Mesendoderm (in vitro differentiated cells): Measurements from ENCODE around the gene POTEC. TPM values are rescaled to one million over a fixed set of nuclear protein-coding genes. Genes with fewer than 3 reads are reported as not detected.
"Not testable (repeated sequence)": the region's sequence is repeated elsewhere in the genome, so short reads cannot be mapped to it uniquely, and the experiment has no call there.

ENCODE experiments used
- DNase-seq: peaks from one replicate; pipeline ENCODE4 v3.0.0; 2013
- H2AK5ac ChIP-seq: 2 replicates; pipeline ENCODE4 v1.6.1; 2013; ENCODE audit warnings: low read length, inconsistent platforms
- H2BK120ac ChIP-seq: 2 replicates; pipeline ENCODE4 v1.6.1; 2013; ENCODE audit warnings: low read depth, mild to moderate bottlenecking, low read length, moderate library complexity, mixed read lengths
- H2BK15ac ChIP-seq: replicated peaks from 2 replicates; pipeline ENCODE4 v1.6.1; 2013; ENCODE audit warnings: low read depth, mild to moderate bottlenecking, moderate library complexity
- H2BK5ac ChIP-seq: 2 replicates; pipeline ENCODE4 v1.6.1; 2013; ENCODE audit warnings: low read length, inconsistent platforms
- H3K18ac ChIP-seq: 2 replicates; pipeline ENCODE4 v1.6.1; 2013; ENCODE audit warnings: mild to moderate bottlenecking, low read length, mixed read lengths
- H3K23ac ChIP-seq: one replicate; pipeline ENCODE4 v1.6.1; 2013; ENCODE audit warnings: low read length
- H3K27ac ChIP-seq: 2 replicates; pipeline ENCODE4 v1.5.1; 2013; ENCODE audit warnings: low read depth, mild to moderate bottlenecking, inconsistent platforms, low read length, moderate library complexity
- H3K27me3 ChIP-seq: 2 replicates; pipeline ENCODE4 v1.6.1; 2013; ENCODE audit warnings: low read length, control low read depth, mild to moderate bottlenecking, inconsistent platforms; ENCODE audit not compliant: insufficient read depth, poor library complexity
- H3K36me3 ChIP-seq: 2 replicates; pipeline ENCODE4 v1.6.1; 2013; ENCODE audit warnings: low read length, inconsistent platforms; ENCODE audit not compliant: control insufficient read depth, insufficient read depth
- H3K4ac ChIP-seq: one replicate; pipeline ENCODE4 v1.6.1; 2013; ENCODE audit warnings: low read depth, mild to moderate bottlenecking, low read length, moderate library complexity
- H3K4me1 ChIP-seq: 2 replicates; pipeline ENCODE4 v1.6.1; 2013; ENCODE audit warnings: low read depth, low read length, inconsistent platforms; ENCODE audit not compliant: control insufficient read depth
- H3K4me2 ChIP-seq: 2 replicates; pipeline ENCODE4 v1.6.1; 2013; ENCODE audit warnings: low read length
- H3K4me3 ChIP-seq: 2 replicates; pipeline ENCODE4 v1.5.1; 2013; ENCODE audit warnings: mild to moderate bottlenecking, low read length
- H3K56ac ChIP-seq: one replicate; pipeline ENCODE4 v1.6.1; 2013; ENCODE audit warnings: low read length
- H3K79me1 ChIP-seq: 2 replicates; pipeline ENCODE4 v1.6.1; 2013; ENCODE audit warnings: low read length, inconsistent platforms
- H3K79me2 ChIP-seq: 2 replicates; pipeline ENCODE4 v1.6.1; 2013; ENCODE audit warnings: mild to moderate bottlenecking, low read length; ENCODE audit not compliant: control insufficient read depth, insufficient read depth
- H3K9ac ChIP-seq: 2 replicates; pipeline ENCODE4 v1.6.1; 2013; ENCODE audit warnings: low read length, inconsistent platforms
- H4K5ac ChIP-seq: one replicate; pipeline ENCODE4 v1.6.1; 2013; ENCODE audit warnings: low read length
- H4K8ac ChIP-seq: one replicate; pipeline ENCODE4 v1.6.1; 2013; ENCODE audit warnings: low read depth, mild to moderate bottlenecking, control low read depth, low read length, moderate library complexity
- WGBS: extraction: QIAGEN DNeasy Blood & Tissue Kit; methylation state at CpG from one replicate; pipeline ENCODE4 v1.1.7; 2013; ENCODE audit warnings: low lambda C conversion rate, missing lambda C conversion rate; ENCODE audit not compliant: insufficient coverage; ENCODE audit errors: extremely low coverage; 5-methylcytosine and 5-hydroxymethylcytosine counted together
- polyA plus RNA-seq, 2 experiments: library from polyadenylated mRNA; stranded (reverse); fragments of 200-250 nt; gene quantifications; one replicate each; pipeline ENCODE4 v1.2.3, GENCODE V29; 2013

Gene POTEC
- 0.01 TPM for polyA plus RNA-seq (2013, experiment 1 of 2)
- polyA plus RNA-seq (2013, experiment 2 of 2) = 0.03 TPM

DNA sequence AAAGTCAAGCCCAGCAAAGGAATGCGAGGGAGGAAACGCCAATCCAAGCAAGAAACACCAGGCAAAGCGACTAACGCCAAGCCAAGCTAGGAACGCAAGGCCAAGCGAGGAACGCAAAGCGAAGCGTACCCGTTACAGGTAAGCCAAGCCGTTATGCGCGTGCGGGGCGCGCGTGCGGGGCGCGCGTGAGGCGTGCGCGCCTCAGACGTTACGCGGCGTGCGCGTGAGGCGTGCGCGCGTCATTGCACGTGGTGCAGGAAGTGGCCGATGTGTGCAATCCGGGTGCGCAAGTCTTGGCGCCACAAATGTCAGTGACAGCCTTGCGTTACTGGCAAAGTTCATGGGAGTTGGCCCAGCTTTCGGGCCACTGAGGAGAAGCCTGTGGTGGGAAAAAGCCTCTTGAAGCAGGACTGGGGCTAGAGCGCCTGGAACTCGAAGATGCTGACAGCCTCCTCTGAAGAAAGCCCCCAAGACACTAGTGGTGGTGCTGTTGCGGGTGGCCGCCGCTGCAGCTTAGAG, at the start of gene POTEC:
Gene POTEC, minus strand, starts transcription at position 155 of the 519 bp plus-strand sequence. CDS start 454 bp downstream, outside the sequence.
- not testable (repeated sequence) for H4K5ac ChIP-seq, H2AK5ac ChIP-seq, H3K9ac ChIP-seq, H3K23ac ChIP-seq, H3K18ac ChIP-seq, DNase-seq, H3K36me3 ChIP-seq, H2BK120ac ChIP-seq, H3K56ac ChIP-seq, H3K4me2 ChIP-seq, H2BK5ac ChIP-seq, H3K79me1 ChIP-seq, H4K8ac ChIP-seq, H3K27me3 ChIP-seq, H3K4me1 ChIP-seq, H3K4me3 ChIP-seq, H3K79me2 ChIP-seq, H3K4ac ChIP-seq, H2BK15ac ChIP-seq, H3K27ac ChIP-seq
- WGBS = no CpG with 5 or more reads among the region's 46 CpGs

DNA sequence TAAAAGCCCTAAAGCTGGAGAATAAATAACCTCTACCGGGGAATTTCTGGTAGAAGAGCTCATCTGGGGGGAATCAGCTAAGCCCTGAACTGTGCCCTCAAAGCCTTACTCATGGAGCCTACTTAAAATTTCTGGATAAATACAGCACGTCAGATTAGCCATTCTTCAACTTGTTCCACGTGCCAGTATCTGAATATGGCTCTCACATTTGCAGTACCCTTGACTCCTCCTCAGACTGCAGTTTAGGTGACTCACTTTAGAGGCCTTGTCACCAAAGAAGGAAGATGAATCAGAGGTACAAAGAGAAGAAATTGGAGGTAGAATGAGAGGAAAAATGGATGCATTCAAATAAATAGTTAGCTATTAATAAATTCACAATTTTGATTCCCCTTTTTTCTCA, 34.6 kb upstream of the POTEC start:
- Histone ChIP-seq H3K4me1 (no peaks in the 10 kb centered on the region), H3K4ac (no peak overlapping the region), H4K5ac (no peak overlapping the region), H4K8ac (no peak overlapping the region), H2BK120ac (no peak overlapping the region), H2AK5ac (no peak overlapping the region), H3K56ac (no peak overlapping the region), H3K79me1 (no peaks in the 10 kb centered on the region), H3K27me3 (no peaks in the 10 kb centered on the region), H3K18ac (no peak overlapping the region), H2BK15ac (no peak overlapping the region), H3K27ac (no peak overlapping the region), H2BK5ac (no peak overlapping the region), H3K36me3 (no peaks in the 10 kb centered on the region), H3K79me2 (no peaks in the 10 kb centered on the region), H3K4me3 (no peak overlapping the region), H3K9ac (no peak overlapping the region), H3K4me2 (no peak overlapping the region), H3K23ac (no peak overlapping the region)
- no peak for DNase-seq
- no CpG with 5 or more reads among the region's 3 CpGs for WGBS

DNA sequence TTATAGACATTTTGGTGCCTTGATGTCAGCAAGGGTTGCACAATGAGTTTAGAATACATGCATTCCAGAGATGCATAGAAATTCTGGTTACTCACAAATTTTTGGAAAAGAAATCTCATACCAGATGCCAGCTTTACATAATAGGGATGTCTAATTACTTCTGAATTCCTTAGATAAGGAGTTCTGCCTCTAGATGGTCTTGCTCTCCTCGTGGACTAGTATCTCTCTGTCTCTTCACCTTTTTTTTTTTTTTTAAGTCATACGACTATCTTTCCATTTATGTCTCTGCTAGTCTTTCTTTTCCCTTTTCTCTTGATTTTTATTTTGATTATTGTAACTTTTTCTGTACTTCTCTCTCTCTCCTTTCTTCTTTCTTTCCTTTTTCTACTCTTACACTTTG, 16.1 kb upstream of the POTEC start:
- H4K8ac ChIP-seq, H3K9ac ChIP-seq, H3K27ac ChIP-seq, H3K4me3 ChIP-seq, H3K4ac ChIP-seq, H2BK15ac ChIP-seq, H3K36me3 ChIP-seq, H3K4me1 ChIP-seq, H3K56ac ChIP-seq, DNase-seq, H3K18ac ChIP-seq, H3K79me1 ChIP-seq, H4K5ac ChIP-seq, H3K23ac ChIP-seq, H2AK5ac ChIP-seq, H3K79me2 ChIP-seq, H2BK5ac ChIP-seq, H2BK120ac ChIP-seq, H3K27me3 ChIP-seq, H3K4me2 ChIP-seq: not testable (repeated sequence)
- whole genome bisulfite sequencing = no CpG with 5 or more reads among the region's 2 CpGs

DNA sequence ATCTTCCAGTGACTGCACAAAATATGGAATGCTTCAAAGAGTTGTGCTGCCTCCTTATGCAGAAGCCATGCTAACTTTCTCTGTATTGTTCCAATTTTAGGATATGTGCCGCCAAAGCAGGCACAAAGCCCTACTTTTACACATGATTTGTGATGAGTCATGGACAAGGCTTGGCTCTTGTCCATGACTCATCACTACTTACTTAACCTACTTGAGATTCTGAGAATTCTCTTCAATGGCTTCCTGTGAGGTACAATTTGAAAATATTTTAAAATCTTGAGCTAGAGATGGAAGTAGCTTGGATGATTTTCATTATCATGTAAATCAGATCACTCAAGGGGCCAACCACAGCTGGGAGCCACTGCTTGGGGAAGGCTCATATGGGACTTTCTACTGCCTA, 11.7 kb downstream of the POTEC start:
- not testable (repeated sequence) for H2BK120ac ChIP-seq, H3K36me3 ChIP-seq, H3K56ac ChIP-seq, H3K27ac ChIP-seq, H3K79me2 ChIP-seq, H4K5ac ChIP-seq, H2AK5ac ChIP-seq, H2BK15ac ChIP-seq, H3K79me1 ChIP-seq, H3K4me2 ChIP-seq, H3K4me1 ChIP-seq, H3K9ac ChIP-seq, H3K18ac ChIP-seq, H3K27me3 ChIP-seq, H3K4me3 ChIP-seq, H3K4ac ChIP-seq, H4K8ac ChIP-seq, DNase-seq, H3K23ac ChIP-seq, H2BK5ac ChIP-seq
- no CpG with 5 or more reads among the region's 1 CpG for WGBS

DNA sequence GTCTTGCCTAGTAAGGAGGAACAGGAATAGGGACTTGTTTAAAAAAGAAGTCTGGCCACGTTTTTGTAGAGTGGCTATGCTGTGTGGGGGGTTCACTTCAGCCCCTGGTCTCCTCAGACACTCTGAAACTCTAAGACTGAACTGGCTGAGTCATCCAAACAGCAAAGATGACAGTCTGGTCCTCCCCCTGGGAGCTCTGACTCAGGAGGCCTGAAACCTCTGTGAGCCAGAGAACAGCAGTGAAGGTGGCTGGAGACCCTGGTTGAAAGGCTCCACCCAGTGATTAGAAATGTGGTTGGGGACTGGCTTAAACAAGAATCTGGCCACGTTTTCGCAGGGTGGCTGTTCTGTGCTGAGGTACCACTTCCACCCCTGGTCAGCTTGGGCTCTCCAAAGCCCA, 32.7 kb downstream of the POTEC start:
- not testable (repeated sequence) for H3K4me2 ChIP-seq, H3K27me3 ChIP-seq, H3K27ac ChIP-seq, DNase-seq, H3K9ac ChIP-seq, H3K4ac ChIP-seq, H3K4me1 ChIP-seq, H3K4me3 ChIP-seq, H3K79me2 ChIP-seq, H3K18ac ChIP-seq, H3K56ac ChIP-seq, H4K5ac ChIP-seq, H2BK5ac ChIP-seq, H2AK5ac ChIP-seq, H3K36me3 ChIP-seq, H3K23ac ChIP-seq, H2BK120ac ChIP-seq, H2BK15ac ChIP-seq, H4K8ac ChIP-seq, H3K79me1 ChIP-seq
- no CpG with 5 or more reads among the region's 3 CpGs for WGBS

DNA sequence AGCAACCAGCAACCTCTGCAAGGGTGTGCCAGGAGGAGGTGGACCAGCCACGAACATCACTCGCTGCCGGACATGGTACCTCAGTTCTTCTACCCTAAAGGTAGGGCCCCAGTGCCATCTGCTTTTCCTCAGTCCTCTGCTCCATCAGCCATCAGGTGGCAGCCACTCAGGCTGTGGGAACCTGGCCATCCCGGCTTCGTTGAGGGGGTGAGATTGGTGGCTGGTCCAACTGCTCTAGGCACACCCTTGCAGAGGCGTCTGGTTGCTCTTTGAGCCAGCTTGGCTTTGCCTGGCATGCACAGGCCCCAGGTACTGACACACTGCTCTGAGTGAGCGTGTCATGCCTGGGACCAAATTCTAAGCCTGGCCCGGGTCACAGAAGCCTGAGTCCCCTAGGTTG, 39.7 kb downstream of the POTEC start:
- not testable (repeated sequence) for H4K5ac ChIP-seq, DNase-seq, H3K18ac ChIP-seq, H2BK120ac ChIP-seq, H3K4me3 ChIP-seq, H3K23ac ChIP-seq, H4K8ac ChIP-seq, H3K27me3 ChIP-seq, H2AK5ac ChIP-seq, H3K36me3 ChIP-seq, H3K79me2 ChIP-seq, H3K4me2 ChIP-seq, H3K27ac ChIP-seq, H3K79me1 ChIP-seq, H2BK5ac ChIP-seq, H3K4ac ChIP-seq, H3K9ac ChIP-seq, H3K4me1 ChIP-seq, H3K56ac ChIP-seq, H2BK15ac ChIP-seq
- no CpG with 5 or more reads among the region's 8 CpGs for whole genome bisulfite sequencing
